Chondrocyte (in vitro differentiated cells): ENCODE measurements around the gene ARSK. TPM values are rescaled to one million over a fixed set of nuclear protein-coding genes. Genes with fewer than 3 reads are reported as not detected.
A peak's percentile ranks its signal among the peaks of the same experiment; 100 is the strongest.

Experiments used
- DNase-seq: peaks from one replicate; pipeline ENCODE4 v3.0.0; 2021; ENCODE audit warnings: mixed read lengths, low spot score
- H3K27ac Mint-ChIP-seq: one replicate; pipeline ENCODE4 v1.8.0; 2021; ENCODE audit warnings: mild to moderate bottlenecking, moderate library complexity, mixed read lengths; ENCODE audit not compliant: unreplicated experiment
- H3K27me3 Mint-ChIP-seq: 2 replicates; pipeline ENCODE4 v1.8.0; 2021; ENCODE audit warnings: low read depth, mixed read lengths
- H3K36me3 Mint-ChIP-seq: 2 replicates; pipeline ENCODE4 v1.8.0; 2021; ENCODE audit warnings: low read depth, mixed read lengths
- H3K4me1 Mint-ChIP-seq: 2 replicates; pipeline ENCODE4 v1.8.0; 2021; ENCODE audit warnings: low read depth, mild to moderate bottlenecking, mixed read lengths
- H3K4me3 Mint-ChIP-seq: one replicate; pipeline ENCODE4 v1.8.0; 2021; ENCODE audit warnings: mild to moderate bottlenecking, moderate library complexity, mixed read lengths; ENCODE audit not compliant: unreplicated experiment
- H3K9me3 Mint-ChIP-seq: 2 replicates; pipeline ENCODE4 v1.8.0; 2021; ENCODE audit warnings: low read depth, mixed read lengths
- total RNA-seq: library from RNA; stranded (reverse); gene quantifications from 3 replicates; pipeline ENCODE4 v1.2.1, GENCODE V29; 2021
- TF ChIP-seq, protein P1 (sequence below): fragments of 200-600 bp; sonication (generic); IDR thresholded peaks from 2 replicates; pipeline ENCODE4 v1.5.0; 2021; ENCODE audit warnings: antibody characterized with exemption, mild to moderate bottlenecking, moderate library complexity

Gene ARSK
- total RNA-seq, 1 donor from 2014 or later = 10.0 TPM

DNA sequence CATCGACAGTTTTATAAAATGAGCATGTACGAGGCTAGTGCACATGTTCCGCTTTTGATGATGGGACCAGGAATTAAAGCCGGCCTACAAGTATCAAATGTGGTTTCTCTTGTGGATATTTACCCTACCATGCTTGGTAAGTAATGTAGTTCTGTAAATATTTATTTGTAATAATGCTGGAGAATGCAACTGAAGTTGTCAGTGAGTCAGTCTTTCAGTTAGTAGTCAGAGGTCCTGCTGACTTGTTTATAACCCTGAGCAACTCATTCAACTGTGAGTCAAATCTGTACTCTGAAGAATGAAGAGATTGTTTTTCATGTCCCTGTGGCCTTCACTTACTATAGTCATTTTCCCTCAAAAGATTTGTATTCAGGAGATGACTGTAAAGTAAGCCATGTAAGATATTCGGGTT lies 36.6 kb downstream of the ARSK start:
- Mint-ChIP-seq H3K36me3 (peaks cover 3% of the 10 kb centered on the region), H3K9me3 (no peaks in the 10 kb centered on the region), H3K4me1 (no peaks in the 10 kb centered on the region), H3K4me3 (no peak overlapping the region), H3K27me3 (no peaks in the 10 kb centered on the region), H3K27ac (no peak overlapping the region)
- DNase-seq = no peak
- TF ChIP-seq, protein P1, sequence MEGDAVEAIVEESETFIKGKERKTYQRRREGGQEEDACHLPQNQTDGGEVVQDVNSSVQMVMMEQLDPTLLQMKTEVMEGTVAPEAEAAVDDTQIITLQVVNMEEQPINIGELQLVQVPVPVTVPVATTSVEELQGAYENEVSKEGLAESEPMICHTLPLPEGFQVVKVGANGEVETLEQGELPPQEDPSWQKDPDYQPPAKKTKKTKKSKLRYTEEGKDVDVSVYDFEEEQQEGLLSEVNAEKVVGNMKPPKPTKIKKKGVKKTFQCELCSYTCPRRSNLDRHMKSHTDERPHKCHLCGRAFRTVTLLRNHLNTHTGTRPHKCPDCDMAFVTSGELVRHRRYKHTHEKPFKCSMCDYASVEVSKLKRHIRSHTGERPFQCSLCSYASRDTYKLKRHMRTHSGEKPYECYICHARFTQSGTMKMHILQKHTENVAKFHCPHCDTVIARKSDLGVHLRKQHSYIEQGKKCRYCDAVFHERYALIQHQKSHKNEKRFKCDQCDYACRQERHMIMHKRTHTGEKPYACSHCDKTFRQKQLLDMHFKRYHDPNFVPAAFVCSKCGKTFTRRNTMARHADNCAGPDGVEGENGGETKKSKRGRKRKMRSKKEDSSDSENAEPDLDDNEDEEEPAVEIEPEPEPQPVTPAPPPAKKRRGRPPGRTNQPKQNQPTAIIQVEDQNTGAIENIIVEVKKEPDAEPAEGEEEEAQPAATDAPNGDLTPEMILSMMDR = no peak

DNA sequence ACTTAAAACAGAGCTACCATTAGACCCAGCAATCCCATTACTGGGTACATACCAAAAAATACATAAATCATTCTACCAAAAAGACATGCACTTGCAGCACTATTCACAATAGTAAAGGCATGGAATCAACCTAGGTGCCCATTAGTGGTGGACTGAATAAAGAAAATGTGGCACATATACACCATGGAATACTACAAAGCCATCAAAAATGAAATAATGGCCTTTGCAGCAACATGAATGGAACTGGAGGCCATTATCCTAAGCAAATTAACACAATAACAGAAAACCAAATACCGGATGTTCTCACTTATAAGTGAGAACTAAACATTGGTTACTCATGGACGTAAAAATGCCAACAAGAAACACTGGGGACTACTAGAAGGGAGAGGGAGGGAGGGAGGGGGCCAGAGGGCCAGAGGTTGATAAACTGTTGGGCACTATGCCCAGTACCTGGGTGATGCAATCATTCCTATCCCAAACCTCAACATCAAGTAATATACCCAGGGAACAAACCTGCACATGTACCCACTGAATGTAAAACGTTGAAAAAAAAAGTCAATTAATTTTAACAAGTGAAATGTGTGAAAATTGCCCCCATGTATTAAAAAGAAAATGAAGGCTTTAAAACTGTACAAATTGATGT lies 40.5 kb downstream of the ARSK start:
- H3K27me3 Mint-ChIP-seq = no peaks in the 10 kb centered on the region
- H3K36me3 Mint-ChIP-seq = peaks cover 3% of the 10 kb centered on the region
- H3K4me3 Mint-ChIP-seq = no peak overlapping the region
- peaks cover 2% of the 10 kb centered on the region for H3K4me1 Mint-ChIP-seq
- H3K9me3 Mint-ChIP-seq = no peaks in the 10 kb centered on the region
- H3K27ac Mint-ChIP-seq = no peak overlapping the region
- TF ChIP-seq, protein P1 = no peak
- no peak for DNase-seq

DNA sequence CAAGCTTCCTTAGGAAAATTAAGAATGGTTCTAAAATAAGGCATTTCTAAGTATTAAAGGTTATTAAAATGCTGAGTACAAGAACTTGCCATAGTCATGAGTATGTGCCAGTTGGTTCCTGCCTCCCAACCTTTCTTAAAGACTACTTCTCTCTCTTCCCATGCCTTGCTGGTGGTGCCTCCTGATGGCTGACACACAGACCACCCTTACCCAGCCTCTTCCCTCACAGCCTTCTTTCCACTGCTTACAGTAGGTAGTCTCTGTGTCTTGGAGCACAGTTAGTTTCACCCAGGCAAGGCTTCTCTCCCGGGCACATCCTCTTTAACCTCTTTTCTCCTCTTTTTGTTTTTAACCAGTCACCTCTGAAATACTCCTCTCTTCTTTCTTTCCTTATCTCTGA lies 44.4 kb downstream of the ARSK start:
- Mint-ChIP-seq H3K4me1 (peaks cover 11% of the 10 kb centered on the region), H3K9me3 (no peaks in the 10 kb centered on the region), H3K4me3 (no peak overlapping the region), H3K27ac (no peak overlapping the region), H3K36me3 (peaks cover 7% of the 10 kb centered on the region), H3K27me3 (no peaks in the 10 kb centered on the region)
- TF ChIP-seq, protein P1 = no peak
- no peak for DNase-seq

DNA sequence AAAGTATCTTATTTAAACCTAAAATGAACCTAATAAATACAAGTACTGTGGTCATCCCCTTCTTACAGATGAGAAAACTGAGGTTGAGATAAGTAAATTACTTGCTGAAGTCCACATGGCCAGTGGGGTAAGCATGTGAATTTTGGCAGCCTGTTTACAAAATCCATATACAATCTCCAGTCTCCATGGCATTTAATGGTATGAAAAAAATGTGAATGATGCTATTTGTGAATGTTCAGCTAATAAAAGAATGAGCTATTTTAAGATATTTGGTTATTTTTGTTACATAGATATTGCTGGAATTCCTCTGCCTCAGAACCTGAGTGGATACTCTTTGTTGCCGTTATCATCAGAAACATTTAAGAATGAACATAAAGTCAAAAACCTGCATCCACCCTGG lies 45.7 kb downstream of the ARSK start:
- Mint-ChIP-seq H3K27ac (no peak overlapping the region), H3K4me3 (no peak overlapping the region), H3K9me3 (no peaks in the 10 kb centered on the region), H3K4me1 (peaks cover 11% of the 10 kb centered on the region), H3K27me3 (no peaks in the 10 kb centered on the region), H3K36me3 (peaks cover 7% of the 10 kb centered on the region)
- TF ChIP-seq, protein P1 = no peak
- no peak for DNase-seq

DNA sequence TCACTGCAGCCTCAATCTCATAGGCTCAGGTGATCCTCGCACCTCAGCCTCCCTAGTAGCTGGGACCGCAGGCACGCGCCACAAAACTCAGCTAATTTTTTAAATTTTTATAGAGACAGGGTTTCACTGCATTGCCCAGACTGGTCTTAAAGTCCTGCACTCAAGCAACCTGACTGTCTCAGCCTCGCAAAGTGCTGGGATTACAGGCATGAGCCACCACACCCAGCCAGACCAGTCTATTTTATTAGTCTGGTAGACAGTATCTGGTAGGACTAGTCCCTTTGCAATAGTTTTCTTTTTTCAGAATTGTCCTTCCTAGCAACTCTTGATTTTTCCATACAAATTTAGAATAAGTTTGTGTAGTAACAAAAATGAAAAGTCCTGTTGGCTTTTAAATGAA lies 50.9 kb downstream of the ARSK start:
- H3K9me3 Mint-ChIP-seq = no peaks in the 10 kb centered on the region
- H3K27me3 Mint-ChIP-seq = no peaks in the 10 kb centered on the region
- H3K27ac Mint-ChIP-seq = peak overlapping the region; percentile 60
- H3K4me3 Mint-ChIP-seq = no peak overlapping the region
- TF ChIP-seq, protein P1 = no peak
- peaks cover 7% of the 10 kb centered on the region for H3K36me3 Mint-ChIP-seq
- peaks cover 6% of the 10 kb centered on the region for H3K4me1 Mint-ChIP-seq
- DNase-seq = no peak
